Ammon's horn (tissue), 1 donor: ENCODE data around the gene AP2A2.

Source experiments
- DNase-seq: peaks from one replicate; pipeline ENCODE4 v3.0.0-alpha.2; 2016; ENCODE audit warnings: low spot score

The AP2A2 gene

GRCh38 chr11:1042626-1043562, 117.2 kb downstream of the AP2A2 start:
- DNase-seq: no peak

GRCh38 chr11:1043563-1044096, 118.0 kb downstream of the AP2A2 start:
- DNase-seq: no peak

DNA sequence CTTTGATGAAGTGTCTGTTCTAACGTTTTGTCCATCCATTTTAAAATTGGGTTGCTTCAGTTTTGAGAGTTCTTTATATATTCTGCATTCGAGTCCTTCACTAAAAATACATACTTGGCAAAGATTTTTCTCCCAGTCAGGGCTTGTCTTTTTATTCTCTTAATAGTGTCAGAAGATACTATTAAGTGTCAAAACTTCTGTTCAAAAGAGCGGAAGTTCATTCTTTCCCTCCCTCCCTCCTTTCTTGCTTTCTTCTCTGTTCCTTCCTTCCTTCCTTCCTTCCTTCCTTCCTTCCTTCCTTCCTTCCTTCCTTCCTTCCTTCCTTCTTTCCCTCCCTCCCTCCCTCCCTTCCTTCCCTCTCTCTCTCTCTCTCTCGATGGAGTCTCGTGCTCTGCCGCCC, 118.5 kb downstream of the AP2A2 start:
- DNase-seq: no peak

- DNase-seq: no peak
Observed at GRCh38 chr11:1047595-1048156, 122.0 kb downstream of the AP2A2 start.

DNA sequence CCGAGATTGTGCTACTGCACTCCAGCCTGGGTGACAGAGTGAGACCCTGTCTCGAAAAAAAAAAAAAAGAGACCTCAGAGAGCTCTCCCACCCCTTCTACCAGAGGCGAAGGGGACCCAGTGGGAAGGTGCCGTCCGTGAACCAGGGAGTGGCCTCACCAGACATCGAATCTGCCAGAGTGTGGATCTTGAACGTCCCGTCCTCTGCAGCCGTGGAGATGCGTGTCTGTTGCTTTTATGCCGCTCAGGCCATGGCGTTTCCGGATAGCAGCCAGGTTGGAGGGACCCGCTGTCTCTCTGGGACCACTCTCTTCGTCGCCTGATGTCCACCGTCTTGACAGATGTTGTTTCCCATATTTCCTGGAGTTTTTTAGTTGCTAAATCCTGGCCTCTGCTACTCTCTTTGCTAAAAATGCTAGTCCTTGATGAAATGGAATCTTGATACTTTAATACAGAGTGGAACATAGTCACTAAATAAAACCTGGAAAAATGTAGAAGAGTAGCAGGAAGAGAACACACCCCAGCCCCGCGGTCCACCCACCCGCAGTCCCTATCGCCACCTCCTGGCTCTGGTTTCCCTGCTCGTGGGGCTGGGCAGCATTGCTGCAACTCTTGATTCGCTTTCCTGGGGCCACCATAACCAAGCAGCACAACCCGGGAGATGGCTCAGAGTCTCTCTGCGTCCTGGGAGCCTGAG, 122.9 kb downstream of the AP2A2 start:
- DNase-seq: no peak

DNA sequence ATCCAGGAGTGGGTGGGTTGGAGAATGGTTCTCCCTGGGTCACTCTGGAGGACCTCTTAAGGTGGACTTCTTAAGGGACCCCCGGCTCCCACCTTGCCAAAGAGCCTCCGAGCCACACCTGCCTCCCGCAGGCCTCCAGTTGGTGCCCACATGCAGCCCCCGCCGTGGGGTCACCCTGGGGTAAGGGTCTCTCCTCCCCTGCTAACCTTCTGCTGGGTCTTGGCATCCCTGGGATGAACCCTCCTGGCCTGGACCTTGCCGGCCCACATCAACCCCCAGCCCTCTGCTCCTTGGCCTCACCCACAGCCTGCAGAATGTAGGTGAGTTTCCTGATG, 123.4 kb downstream of the AP2A2 start:
- DNase-seq: no peak

DNA sequence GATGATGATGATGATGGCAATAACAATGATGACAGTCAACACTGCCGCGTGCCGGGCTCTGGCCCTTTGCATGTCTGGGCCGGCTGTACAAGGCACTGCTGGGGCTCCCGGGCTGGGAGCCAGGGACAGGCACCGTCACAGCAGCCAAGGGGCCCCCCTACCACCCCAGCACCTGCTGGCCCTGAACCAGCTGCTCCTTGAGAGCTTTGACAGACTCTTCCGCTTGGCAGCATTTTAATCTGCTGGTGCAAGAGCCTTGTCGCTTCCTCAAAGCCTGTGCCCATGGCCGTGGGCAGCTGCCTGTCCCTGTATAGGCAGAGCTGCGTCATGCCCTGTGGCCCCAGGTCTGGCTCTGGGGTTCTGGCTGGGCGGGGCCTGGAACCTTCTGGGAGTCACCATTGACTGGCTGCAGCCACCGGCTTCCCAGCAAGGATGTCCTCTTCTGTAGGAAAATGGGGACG, 123.8 kb downstream of the AP2A2 start:
- no peak for DNase-seq

DNA sequence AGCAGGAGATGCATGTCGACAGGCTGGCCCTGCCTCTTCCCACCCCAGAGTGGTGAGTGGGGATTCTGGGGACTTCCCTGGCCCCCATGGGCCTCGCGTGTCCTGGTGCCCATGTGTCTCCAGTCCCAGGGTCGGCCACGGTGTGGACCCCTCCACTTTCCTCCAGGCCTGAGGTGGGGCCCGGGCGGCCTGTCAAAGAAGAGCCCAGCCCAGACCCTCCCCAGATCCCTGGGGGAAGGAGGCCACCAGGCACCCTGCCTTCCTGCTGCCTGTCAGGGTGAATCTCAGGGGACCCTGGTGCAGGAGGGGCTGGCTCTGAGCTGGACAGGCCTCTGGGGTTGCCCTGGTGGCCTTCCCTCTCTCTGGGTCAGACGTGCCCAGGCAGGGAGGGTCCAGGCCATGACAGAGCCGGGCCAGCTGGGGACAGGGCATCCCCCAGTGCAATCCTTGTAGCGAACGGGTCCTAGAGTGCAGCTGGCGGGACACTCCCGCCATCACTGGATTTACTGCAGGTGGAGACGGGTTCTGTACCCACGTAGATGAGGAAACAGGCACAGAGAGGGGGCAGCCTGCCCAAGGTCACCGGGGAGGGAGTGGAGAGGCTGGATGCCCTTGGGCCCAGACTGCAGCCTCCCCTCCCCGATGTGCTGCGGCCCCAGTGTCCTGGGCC, 124.4 kb downstream of the AP2A2 start:
- no peak for DNase-seq

GRCh38 chr11:1050581-1051355, 125.1 kb downstream of the AP2A2 start:
- DNase-seq: peak; percentile 69

DNA sequence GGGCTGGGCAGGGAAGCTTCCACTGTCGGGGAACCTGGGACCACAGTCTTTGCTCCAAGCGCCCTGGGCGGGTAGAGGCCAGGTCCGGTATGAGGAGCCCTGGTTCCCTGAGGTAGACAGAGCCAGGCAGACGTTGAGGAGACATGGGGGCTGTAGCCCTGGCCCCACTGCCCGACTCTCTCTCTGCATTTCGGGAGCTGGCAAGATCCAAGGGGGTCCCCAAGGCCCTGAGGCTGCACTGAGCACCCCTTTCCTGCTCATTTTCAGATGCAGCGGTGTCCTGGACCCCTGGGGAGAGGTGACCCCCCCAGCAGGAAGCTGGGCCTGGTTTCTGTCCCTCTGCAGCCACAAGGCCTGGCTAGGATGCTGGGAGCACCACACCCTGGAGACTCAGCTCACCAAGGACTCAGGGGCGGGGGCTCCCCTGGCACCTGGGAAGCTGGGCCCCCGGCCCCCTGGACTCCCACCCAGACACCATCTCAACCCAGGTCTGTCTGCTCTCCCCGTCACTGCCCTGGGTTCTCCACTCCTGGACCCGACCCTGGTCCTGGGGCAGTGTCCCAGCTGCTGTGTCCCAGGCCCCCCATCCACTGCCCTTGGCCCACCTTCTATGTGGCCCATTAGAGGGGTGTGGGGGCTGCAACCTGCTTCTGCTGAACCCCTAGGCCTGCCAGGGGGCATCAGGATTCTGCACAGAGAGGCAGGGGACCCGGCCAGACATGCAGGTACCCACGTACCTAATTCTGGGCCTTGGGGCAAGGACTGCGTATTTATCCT, 125.9 kb downstream of the AP2A2 start:
- DNase-seq: no peak

- DNase-seq: no peak
Observed at GRCh38 chr11:1052133-1053011, 126.7 kb downstream of the AP2A2 start.

- DNase-seq: no peak
Observed at GRCh38 chr11:1053121-1053901, 127.6 kb downstream of the AP2A2 start.

DNA sequence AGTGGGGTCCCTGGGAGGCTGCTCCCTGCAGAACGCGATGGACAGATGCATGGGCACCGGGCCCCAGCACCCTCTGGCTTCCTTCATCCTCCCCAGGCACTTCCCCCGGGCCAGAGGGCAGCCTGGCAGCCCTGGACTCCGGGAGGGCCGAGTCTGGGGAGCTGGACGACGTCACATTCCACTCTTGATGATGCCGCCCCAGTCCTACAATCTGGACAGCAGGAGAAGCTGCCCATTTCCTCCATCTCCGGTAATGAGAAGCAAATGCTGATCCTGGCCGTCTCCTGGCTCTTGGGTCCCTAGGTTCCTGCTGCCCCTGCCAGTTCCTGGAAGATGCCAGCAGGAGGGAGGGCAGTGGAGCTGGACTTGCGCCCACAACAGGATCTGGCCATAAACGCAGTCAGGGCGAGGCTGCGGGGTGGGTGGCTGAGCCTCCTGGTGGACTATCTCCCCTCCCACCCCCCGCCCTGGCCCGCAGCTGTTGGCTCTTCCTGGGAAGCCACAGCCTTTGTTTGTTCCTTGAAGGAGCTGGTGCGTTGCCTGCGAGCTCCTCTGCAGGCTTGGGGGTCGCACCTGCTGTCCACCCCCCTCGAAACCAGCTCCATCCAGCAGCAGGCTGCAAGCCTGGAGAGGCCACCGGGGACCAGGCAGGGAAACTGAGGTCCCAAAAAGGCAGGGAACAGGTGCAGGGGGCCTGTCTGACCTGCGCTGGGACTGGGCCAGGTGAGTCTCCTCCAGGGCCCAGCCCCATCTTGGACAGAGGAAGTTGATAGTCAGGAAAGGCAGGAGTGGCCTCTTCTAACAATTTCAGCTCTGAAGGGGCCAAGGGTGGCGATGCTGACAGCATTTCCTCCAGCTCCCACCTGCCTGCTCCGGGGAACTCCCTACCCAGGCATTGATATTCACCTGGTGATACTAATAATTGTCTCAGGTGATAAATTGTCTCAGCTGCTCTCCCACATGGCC, 128.8 kb downstream of the AP2A2 start:
- DNase-seq: no peak

- no peak for DNase-seq
Observed at GRCh38 chr11:1055109-1055703, 129.5 kb downstream of the AP2A2 start.

DNA sequence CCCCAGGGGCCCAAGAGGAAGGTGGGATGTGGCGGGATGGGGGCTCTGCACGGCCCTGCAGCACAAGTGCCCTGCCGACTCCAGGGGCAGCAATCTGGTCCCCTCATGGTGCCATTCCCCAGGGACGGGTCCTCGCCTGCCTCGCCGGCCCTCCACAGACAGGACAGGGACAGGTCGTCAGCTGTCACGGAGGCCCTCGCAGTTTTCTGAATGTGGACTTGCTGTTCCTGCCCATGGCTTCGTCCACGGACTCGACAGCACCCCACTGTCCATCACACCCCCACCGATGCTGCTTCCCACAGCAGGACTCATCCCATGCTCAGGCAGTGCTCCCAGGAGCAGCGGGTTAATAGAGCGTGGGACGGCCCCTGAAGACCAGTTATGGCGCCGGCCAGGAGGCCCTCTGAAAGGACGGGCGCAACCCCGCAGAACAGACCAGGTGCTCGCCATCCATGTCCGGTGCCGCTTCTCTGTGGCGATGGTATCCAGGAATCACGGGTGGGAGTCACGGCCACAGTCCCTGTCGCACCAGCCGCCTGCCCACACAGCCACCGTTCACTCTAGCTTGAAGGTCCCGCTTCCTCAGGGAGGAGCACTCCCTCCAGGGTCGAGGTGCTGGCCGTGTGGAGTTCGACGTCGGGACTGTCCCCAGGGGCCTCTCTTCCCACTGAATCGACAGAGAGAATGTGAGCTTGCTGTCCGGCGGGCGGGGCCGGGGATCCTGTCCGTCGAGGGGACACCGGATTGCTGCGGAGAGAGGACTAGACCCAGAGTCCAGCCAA, 130.5 kb downstream of the AP2A2 start:
- no peak for DNase-seq

DNA sequence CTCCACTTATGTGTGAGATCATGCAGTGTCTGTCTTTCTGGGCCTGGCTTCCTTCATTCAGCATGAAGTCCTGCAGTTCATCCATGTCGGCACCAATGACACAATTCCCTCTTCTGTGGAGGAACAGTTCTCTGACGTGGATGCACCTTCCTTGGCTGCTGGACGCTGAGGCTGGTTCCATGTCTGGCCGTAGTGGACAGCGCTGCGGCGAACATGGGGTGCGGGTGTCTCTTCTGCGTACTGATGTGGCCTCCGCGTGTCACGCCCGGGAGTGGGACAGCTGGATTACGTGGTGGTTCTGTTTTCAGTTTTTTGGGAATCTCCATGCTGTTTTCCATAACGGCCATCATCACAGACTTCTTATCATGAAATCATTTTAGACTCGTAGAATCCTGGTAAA, 132.1 kb downstream of the AP2A2 start:
- DNase-seq: no peak
